Fibroblast of the conjunctiva (primary cell): Measurements from ENCODE around the gene EME2.
"Not testable (repeated sequence)": the region's sequence is repeated elsewhere in the genome, so short reads cannot be mapped to it uniquely, and the experiment has no call there.

ENCODE experiments used
- DNase-seq: peaks from one replicate; pipeline ENCODE4 v3.0.0-alpha.2; 2010; ENCODE audit warnings: low read depth

EME2 gene

DNA sequence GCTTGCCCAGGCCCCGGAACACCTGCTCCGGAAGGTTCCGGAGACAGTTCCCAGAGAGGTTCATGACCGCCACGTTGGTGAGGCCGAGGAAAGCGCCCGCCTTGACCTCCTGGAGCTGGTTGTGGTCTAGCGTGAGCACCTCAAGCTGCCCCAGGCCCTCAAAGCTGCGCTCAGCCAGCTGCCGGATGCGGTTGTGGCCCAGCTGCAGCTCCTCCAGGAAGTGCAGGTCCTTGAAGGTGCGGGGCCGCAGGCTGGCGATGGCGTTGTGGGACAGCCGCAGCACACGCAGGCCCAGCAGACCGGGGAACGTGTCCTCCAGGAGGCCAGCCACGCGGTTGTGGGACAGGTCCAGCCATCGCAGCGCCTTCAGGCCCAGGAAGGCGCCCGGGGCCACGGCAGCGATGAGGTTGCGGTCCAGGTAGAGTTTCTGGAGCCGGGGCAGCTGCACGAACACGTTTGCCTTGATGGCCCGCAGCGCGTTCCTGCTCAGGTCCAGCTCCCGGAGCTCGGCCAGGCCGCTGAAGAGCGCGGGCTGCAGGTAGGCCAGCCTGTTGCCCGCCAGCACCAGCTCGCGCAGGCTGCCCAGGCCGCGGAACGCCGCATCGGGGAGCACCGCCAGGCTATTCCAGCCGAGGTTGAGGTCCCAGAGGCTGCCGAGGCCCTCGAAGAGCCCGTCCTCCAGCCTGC lies 18.8 kb downstream of the EME2 start:
- DNase-seq = no peak

DNA sequence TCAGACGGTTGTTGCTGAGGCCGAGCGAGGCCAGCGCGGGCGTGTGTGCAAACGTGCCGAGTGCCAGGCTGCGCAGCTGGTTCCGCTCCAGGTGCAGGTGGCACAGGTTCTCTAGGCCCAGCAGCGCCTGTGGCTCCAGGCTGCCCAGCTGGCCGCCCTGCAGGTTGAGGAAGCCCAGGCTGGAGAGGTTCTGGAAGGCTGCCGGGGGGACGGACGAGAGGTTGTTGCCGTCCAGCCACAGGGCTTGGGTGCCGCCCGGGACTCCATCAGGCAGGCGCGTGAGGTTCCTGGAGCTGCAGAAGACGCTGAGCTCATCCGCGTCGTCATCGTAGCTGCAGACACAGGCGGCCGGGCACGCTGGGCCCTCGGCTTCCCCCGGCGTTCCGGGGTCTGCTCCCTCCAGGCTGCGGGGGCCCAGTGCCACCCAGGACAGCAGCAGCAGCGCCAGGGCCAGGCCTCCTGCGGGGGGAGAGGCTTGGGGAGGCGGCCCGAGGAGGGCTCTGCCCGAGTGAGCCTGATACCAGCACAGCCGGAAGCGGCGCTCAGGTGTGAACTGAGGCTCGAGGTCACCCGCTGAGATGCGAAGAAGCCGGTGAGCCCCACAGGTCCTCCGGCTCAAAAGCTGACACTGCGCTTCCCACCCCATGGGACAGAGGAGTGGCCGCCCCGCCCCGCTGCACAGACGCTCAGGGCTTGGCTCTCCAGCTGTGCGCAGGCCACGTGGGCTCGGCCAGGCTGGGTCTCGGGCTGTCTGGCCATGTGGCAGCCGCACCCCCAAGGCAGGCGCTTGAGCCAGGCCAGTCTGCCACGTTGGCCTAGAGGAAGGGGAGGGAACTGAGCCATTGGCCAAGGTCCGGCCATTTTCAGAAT lies 19.6 kb downstream of the EME2 start:
- no peak for DNase-seq

DNA sequence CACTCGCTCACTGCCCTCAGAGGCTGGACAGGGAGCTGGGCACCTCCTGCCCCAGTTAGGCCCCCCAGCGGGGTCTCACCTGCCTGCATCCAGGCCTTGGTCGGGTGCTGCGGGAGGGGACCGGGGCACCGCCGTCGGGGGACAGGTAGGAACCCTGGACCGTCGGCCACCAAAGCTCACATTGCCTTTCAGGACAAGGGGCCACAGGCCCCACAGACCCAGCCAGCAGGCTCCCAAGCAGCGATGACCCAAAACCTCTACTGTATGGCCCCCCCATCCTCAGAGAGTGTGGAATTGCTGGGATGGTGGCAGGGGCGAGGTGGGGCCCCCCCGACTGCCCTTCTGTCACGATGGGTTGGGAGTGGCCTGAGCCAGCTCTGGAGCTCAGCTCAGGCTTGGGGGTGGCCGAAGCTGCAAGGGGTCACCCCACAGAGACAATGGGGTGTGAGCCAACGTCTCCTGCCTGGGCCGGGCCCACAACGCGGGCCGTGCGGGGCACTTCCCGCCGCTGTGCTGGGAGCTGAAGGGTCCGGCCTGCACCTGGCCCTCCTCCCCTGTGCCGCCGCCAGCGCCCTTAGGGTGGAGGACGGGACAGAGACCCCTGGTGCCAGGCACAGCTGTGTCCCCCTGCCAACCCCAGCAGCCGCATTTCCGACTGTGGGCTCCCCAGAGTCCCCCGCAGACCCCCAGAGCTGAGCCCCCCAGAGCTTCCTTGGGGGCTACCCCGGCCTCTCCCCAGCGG lies 20.4 kb downstream of the EME2 start:
- no peak for DNase-seq

DNA sequence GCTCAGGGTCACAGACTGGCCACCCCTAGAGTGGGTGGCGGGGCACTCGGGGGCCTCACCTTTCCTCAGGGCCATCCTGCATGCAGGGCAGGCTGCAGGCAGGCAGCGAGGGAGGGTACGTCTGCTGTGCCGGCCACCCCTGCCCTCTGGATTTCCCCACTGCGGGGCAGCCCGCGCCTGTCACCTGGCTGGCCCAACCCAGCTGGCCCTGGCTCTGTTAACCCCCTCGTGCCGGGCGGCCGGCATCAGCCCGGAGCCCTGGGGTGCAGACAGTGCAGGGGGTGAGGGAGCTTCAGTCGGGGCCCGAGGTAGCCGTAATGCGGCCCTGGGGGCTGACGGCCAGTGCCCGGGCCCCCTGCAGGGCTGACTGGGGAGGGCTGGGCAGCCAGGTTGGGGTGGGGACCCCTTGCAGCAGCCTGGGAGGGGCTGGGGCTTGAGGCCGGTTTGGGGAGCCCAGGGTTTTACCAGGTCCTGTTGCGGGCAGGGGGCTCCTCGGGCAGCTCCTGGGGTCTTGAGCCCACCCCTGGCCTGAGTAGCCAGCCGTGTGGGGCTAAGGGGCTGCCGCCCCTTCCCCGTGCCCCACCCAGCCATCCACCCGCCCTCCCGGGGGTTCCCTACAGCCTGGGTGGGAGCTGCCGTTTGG lies 21.1 kb downstream of the EME2 start, which contains the start of gene IGFALS:
Gene IGFALS, minus strand, starts transcription at position 128 of the 643 bp plus-strand sequence. Its CDS starts 53 bp downstream, at position 75.
- no peak for DNase-seq

DNA sequence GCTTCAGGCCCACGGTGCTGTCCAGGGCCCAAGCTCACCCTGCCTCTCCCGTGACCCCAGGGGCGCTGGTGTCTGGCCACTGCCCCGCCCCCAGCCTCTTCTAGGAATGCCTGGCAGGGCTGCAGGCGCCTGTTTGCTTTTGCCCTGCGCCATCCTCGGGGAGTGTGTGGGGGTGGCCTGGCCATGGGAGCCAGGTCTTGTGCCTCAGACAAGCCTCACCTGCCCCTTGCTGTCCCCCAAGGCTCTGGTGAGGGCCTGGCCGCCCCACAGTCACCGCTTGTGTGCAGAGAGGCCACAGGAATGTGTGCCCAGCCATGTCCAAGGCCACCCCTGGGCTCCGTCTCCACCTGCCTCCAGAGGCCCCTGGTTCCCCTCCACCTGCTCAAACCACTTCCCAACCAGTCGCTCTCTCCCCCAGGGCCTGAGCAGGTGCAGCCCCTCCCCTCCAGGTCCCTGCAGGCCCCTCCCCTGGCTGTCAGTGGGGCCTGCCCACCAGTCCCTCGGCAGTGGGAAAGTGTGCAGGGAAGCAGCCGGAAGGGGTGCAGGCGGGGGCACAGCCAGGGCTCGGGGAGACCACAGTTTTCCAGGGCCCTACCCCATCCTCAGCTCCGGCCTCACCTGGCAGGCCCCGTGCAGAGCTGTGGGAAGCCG lies 21.7 kb downstream of the EME2 start:
- DNase-seq = no peak

DNA sequence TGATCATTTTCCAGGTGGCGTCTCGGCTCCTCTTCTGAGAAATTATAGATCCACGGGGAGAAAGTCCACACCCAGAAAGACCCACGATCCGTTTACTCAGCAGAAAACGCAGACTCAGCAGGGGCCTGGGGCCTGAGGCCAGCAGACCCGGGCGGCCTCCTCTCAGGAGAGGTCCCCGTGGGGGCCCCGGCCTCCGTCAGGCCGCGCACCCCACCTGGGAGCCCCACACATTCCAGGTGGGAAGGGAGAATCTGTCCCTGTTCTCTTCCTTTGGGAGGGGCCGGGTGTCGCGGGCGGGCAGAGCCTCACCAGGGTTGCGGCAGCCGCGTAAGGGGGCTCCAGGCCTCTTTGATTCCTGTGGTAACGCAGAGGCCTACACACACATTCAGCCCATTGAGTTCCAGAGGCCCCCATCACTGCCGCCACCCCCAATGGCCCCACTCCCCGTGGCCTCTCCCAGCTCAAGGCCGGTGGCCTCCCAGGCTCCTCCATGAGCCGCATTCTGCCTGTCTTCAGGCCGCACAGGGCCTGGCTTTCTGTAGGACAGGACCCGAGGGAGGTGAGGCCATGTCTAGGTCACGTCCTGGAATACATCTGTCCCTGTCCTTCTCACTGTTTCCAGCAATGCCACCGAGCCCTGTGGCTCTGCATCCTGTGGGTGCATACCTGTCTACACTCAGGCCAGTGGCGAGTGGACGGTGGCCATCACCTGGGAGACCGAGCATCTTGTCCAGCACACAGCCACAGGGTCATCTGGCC lies 22.5 kb downstream of the EME2 start:
- DNase-seq = no peak

DNA sequence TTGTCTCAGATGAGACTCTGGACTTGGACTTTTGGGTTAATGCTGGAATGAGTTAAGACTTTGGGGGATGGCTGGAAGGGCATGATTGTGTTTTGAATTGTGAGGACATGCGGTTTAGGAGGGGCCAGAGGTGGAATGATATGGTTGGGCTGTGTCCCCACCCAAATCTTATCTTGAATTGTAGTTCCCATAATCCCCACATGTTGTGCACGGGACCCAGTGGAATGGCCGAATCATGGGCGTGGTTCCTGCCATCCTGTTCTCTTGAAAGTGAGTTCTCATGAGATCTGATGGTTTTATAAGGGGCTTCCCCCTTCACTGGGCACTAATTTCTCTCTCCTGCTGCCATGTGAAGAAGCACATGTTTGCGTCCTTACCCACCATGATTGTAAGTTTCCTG lies 26.7 kb downstream of the EME2 start:
- DNase-seq = not testable (repeated sequence)

DNA sequence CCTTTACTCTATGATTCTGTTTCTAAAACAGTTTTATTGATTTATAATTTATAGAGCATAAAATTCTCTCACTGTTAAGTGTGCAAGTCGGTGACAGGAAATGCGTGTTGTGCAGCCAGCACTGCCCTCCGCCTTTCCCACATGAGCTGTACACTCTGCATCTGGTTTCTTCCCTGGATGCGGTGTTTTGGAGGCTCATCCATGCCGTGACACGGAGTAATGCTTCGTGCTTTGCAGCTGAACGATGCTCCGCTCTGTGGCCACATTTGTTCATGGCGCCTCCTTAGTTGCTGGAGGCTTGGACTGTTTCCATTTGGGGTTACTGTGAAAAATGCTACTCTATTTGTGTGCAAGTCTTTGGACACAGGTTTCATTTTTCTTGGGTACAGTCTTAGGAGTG lies 28.1 kb downstream of the EME2 start:
- no peak for DNase-seq

DNA sequence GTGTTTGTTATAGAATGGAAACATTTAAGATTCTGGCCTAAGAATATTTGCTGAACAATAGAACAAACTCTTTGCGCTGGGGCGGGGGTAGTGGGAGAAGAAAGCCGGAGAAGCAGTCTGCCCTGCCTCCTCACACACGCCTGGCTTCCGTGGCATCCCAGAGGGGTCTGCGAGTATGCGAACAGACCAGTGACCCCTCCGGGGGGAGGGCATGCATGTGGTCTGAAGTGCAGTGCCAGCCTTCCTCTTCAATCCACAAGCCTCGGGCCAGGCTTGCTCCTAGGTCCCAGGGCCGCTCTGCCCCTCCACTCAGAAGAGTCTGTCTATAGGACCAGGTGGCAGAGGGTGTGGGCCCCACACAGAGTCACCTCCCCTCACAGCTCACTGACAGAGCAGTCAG lies 35.0 kb downstream of the EME2 start:
- DNase-seq = no peak

DNA sequence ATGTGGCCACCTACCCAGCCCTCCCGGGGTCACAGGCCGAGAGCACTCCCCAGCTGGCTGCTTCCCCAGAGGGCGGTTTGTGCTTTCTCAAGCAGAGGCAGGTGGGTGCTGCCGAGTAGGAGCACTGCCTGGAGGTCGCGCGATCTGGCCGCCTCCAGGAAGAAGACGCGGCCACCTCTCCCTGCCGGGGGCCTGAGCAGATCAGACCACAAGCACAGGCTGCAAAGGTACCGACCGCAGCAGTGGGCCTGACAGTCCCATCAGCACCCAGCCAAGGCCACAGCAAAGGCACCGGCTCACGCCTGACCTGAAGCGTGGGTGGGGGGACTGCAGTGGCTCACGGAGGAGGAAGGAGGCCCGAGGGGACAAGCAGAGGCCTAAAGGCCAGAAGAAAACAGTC lies 36.1 kb downstream of the EME2 start:
- no peak for DNase-seq

DNA sequence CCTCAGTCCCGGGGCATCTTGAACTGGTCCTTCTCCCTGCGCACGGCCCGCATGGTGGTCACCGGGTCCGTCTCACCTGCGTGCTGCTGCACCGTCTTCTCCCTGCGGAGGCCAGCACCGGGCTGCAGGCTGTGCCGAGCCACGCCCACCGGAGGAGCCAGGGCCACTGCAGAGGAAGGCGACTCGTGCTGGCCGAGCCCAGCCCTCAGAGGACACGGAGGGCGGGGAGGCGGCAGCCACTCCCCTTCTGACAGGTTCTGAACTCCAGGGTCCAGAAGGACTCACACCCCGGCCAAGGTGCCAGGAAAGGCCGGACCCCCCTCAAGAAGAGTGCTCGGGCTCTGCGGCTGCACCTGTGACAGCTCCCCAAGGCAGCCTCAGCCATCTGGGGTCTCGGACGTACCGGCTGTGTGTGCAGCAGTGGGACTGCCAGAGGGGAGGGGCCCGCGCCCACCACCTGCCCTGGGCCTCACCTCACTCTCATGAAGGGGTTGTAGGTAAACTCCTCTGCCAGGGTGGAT lies 36.7 kb downstream of the EME2 start:
- no peak for DNase-seq

DNA sequence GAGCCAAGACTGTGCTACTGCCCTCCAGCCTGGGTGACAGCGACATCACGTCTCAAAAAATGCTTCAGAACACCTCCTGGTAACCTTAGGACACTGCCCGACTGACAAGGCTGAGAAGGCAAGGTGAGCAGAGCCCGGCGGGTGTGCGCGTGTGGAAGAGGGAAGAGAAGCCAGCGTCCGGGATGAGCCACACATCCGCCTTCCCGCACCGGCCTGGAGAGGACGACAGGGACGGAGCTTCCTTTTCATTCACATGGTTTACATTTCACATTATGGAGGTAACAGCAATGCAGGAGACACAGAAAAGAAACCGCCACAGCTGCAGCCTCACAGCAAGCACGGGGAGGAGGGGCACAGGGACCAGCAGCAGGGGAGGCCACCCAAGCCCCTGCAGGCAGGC lies 37.5 kb downstream of the EME2 start:
- DNase-seq = no peak

DNA sequence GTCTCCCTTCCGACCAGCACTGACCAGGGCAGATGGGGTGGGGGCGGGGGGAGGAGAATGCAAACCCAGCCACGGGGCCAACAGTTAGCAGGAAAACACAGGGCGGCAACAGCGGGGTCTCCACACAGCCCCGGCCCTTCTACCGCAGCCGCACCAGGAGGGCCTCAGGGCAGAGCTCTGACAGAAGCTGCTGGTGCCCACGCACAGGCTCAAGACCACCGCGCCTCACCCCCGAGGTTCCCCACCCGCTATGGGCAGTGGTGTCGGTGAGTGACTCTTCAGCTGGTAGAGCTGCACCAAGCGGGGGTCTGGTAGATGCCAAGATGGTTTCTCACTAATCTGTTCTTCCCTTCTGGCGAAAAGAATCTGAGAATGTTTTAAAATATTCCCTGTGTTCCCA lies 37.9 kb downstream of the EME2 start:
- no peak for DNase-seq

DNA sequence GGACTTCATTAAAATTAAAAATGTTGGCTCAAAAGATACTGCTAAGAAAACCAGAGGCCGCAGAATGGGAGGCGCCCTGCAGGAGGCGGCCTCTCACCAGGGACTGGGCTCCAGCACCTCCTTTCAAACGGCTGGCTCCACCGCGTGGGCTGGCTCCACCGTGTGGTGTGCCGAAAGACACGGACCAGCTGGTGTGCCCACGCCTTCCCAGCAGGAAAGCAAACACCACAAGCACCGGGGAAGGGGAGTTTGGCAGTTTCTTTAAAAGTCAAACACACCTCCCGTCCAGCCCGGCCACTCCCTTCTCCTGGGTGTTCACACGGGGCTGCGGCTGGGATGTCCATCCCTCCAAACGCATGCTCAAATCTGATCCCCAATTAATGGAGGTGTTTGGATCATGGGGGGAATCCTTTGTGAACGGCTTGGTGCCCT lies 40.1 kb downstream of the EME2 start:
- peak; percentile 43 for DNase-seq

DNA sequence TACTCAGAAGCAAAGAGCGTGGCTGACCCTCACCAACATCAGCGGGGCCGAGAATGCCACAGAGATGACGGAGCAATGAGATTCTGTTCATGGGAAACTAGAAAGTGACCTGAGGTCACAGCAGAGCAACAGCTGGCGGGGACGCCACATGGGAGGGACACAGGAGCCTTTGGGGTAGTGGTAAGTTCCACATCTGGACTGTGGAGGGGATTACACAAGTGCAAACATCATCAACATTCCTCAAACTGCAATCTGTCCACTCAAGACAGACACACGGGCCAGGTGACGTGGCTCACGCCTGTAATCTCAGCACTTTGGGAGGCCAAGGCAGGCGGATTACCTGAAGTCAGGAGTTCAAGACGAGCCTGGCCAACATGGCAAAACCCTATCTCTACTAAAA lies 42.9 kb downstream of the EME2 start:
- DNase-seq = no peak

DNA sequence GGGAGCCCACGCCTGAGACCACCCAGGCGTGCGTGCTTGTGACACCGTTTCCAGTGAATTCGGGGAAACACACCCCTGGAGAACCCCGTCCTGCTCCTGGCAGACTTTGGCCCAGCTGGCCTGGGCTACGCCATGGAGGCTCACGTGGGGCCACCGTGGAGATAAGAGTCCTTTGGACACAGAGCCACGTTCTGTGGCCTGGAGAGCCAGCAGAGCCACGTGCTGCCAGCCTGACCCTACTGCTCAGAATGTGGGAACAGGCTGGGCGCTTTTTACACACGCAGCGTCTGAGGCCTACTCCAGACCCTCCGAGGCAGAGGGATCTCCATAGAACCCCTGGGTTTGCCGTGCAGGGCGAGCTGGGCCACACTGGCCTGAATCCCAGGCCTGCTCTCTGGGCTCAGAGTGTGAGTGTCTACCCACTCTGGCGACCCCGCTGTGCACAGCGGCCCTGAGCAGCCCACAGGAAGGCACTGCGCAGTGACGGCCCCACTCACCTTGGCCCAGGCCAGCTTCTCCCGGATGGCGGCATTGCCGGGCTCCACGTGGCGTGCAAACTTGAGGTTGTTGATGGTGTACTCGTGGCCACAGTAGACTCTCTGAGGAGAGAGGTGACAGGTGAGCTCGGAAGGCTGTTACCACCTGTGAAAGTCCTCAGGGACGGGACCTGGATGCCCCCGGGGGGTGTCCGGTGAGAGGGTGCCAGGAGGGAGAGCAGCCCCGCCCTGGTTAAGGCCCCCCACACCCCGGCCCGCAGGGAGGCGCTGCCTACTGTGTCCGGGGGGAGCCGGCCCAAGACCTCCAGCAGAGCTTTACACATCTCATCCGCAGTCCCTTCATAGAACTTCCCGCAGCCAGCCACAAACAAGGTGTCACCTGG lies 44.0 kb downstream of the EME2 start:
- DNase-seq = no peak

DNA sequence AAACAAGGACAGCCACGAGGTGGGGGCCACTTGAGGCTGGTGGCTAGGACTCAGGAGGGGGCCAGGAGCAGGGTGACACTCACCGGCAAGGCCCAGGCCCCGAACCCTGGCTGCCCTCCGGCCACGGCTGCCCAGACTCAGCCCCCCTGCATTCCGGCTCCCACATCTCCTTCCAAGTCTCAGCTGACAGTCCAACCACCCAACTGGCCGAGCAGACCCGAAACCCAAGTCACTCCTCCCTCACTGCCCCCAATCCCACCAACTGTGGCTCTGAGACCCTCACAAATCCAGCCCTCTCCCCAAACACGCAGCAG lies 44.6 kb downstream of the EME2 start:
- no peak for DNase-seq

DNA sequence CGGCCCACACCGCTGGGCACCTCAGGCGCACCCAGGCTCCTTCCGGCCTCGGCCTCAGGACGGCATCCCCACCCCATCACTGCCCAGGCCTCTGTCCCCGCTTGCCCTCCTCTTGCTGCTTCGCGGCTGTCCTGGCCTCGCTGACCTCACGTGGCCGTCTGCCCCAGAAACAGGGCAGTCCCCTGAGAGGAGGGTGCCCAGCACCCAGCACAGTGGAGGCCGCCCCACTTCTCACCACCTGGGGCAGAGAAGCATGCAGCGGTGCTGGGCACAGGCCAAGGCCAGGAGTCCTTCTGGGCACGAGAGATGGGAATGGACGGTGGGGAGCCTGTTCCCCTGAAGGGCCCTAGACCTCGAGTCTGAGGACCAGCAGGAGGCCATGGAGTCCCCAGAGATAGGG lies 45.1 kb downstream of the EME2 start:
- no peak for DNase-seq

DNA sequence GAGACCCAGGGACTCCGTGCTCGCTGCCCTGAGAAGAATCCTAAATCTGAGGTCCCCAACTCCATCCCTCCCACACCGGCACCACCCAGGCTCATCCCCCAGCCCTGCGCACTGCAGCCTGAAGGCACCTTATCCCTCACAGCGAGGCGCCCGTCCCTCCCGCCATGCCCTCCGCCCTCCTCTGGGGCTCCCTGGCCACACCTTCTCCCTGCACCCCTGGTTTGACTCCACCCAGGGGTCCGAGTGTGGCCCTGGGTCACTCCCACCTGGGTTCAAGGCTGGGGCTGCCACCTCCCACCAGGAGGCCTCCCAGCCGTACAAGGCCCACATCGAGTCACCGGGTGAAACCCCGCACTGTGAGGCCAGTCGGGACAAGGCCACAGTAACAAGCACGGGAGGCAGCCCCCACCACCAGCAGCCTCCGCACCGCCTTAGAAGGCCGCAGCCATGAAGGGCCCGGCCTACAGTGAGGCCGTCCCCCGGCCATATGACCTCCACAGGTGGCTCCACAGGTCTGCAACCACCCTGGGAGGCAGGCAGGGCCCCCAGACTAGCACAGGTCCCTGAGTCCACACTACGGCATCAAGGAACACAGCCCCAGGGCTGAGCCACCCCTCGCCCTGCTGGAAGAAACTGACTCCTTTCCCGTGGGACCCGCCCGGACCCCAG lies 45.7 kb downstream of the EME2 start:
- DNase-seq = no peak
